OCI-LY3 (cell line): ENCODE measurements around the gene MARCOL.

ENCODE experiments used
- H2AFZ ChIP-seq: fragments of 200-600, 300-600 bp; shearing (Covaris generic); 2 replicates; pipeline ENCODE4 v1.6.0; 2014; ENCODE audit warnings: antibody characterized with exemption, low read depth, low read length
- H3K27ac ChIP-seq: fragments of 200-600, 300-600 bp; sonication (generic); 2 replicates; pipeline ENCODE4 v1.5.1; 2014; ENCODE audit warnings: mild to moderate bottlenecking, low read length, moderate library complexity, mixed read lengths
- H3K27me3 ChIP-seq: fragments of 200-600, 300-600 bp; sonication (generic); 2 replicates; pipeline ENCODE4 v1.6.1; 2014; ENCODE audit warnings: low read depth, low read length, mixed read lengths
- H3K36me3 ChIP-seq: fragments of 200-600, 300-600 bp; sonication (generic); replicated peaks from 2 replicates; pipeline ENCODE3; 2014; ENCODE audit warnings: low read depth, low read length, mixed read lengths
- H3K4me1 ChIP-seq: fragments of 300-600, 200-600 bp; sonication (generic); 2 replicates; pipeline ENCODE4 v1.6.1; 2014; ENCODE audit warnings: low read length, mixed read lengths
- H3K4me2 ChIP-seq: fragments of 200-600, 300-600 bp; sonication (generic); 2 replicates; pipeline ENCODE4 v1.6.1; 2014; ENCODE audit warnings: low read length, mixed read lengths
- H3K4me3 ChIP-seq: fragments of 300-600, 200-600 bp; sonication (generic); 2 replicates; pipeline ENCODE4 v1.5.1; 2014; ENCODE audit warnings: antibody characterized with exemption, mild to moderate bottlenecking, low read length, moderate library complexity
- H3K79me2 ChIP-seq: fragments of 300-600, 200-600 bp; shearing (Covaris generic); 2 replicates; pipeline ENCODE4 v1.6.1; 2014; ENCODE audit warnings: mild to moderate bottlenecking, low read length, mixed read lengths
- H3K9ac ChIP-seq: fragments of 300-600, 200-600 bp; shearing (Covaris generic); 2 replicates; pipeline ENCODE4 v1.6.0; 2014; ENCODE audit warnings: mild to moderate bottlenecking, low read length, moderate library complexity
- H3K9me3 ChIP-seq: fragments of 200-600, 300-600 bp; shearing (Covaris generic); 2 replicates; pipeline ENCODE4 v1.6.1; 2014; ENCODE audit warnings: low read length, mixed read lengths; ENCODE audit not compliant: insufficient read depth
- H4K20me1 ChIP-seq: fragments of 200-600, 300-600 bp; sonication (generic); 2 replicates; pipeline ENCODE4 v1.6.1; 2016; ENCODE audit warnings: low read length, mixed read lengths; ENCODE audit not compliant: insufficient read depth
- CTCF ChIP-seq: fragments of 200-600, 300-600 bp; sonication (generic); IDR thresholded peaks from 2 replicates; pipeline ENCODE4 v1.5.1; 2014; ENCODE audit warnings: antibody characterized with exemption, low read length, low read depth
- EZH2phosphoT487 ChIP-seq: fragments of 200-600 bp; shearing (Covaris generic); IDR thresholded peaks from 2 replicates; pipeline ENCODE4 v1.6.1; 2018; ENCODE audit warnings: antibody characterized with exemption, mixed run types, low read depth

Gene MARCOL

DNA sequence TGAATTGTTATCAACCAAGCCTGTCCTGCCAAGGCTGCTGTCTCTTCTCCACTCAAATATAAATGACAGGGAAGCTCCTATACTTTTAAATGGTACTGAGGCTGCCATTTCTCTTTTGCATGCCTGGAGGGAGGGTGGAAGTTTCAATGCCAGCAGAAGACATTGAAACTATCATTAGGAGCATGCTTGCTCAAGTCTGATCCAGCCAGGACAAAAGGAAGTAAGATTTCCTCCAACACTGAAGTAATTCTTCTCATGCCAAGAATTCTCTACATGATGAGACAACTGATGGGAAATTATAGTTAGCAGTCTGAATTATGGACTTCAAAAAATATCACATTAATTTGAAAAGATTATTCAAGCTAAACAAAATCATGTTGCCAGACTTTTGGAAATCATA is 30.1 kb upstream of the MARCOL start:
- TF ChIP-seq EZH2phosphoT487: no peak
- no peak for TF ChIP-seq CTCF
- Histone ChIP-seq H3K9me3 (no peaks in the 10 kb centered on the region), H3K4me3 (no peak overlapping the region), H3K4me1 (no peaks in the 10 kb centered on the region), H3K27me3 (no peaks in the 10 kb centered on the region), H3K36me3 (no peaks in the 10 kb centered on the region), H3K9ac (no peak overlapping the region), H2AFZ (no peak overlapping the region), H3K79me2 (no peaks in the 10 kb centered on the region), H4K20me1 (no peaks in the 10 kb centered on the region), H3K27ac (no peak overlapping the region), H3K4me2 (no peak overlapping the region)

GRCh38 chr5:148209151-148209770 is 29.1 kb upstream of the MARCOL start:
- no peak overlapping the region for H3K27ac ChIP-seq
- no peaks in the 10 kb centered on the region for H3K79me2 ChIP-seq
- H3K36me3 ChIP-seq: no peaks in the 10 kb centered on the region
- no peaks in the 10 kb centered on the region for H3K27me3 ChIP-seq
- no peak overlapping the region for H3K4me2 ChIP-seq
- no peaks in the 10 kb centered on the region for H3K4me1 ChIP-seq
- TF ChIP-seq EZH2phosphoT487 (no peak), CTCF (no peak)
- H3K9me3 ChIP-seq: no peaks in the 10 kb centered on the region
- H2AFZ ChIP-seq: no peak overlapping the region
- H4K20me1 ChIP-seq: no peaks in the 10 kb centered on the region
- H3K9ac ChIP-seq: no peak overlapping the region
- H3K4me3 ChIP-seq: no peak overlapping the region

DNA sequence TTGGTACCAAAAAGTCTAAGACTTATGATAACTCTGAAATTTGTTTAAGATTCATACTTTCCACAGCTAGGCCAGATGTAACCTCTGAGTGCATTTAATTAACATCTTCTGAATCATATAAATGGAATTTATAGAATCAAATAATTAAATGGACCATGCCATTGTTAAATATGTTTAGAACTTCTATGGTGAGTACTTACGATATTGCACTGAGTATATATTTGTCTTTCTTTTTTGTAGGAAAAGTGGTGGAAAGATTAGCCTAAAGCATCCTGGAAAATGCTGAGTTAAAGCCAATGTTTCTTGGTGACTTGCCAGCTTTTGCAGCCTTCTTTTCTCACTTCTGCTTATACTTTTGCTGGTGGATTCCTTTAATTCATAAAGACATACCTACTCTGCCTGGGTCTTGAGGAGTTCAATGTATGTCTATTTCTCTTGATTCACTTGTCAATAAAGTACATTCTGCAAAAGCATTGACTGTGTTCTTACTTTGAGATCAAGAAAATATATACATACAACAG is 23.6 kb upstream of the MARCOL start:
- no peak overlapping the region for H3K9ac ChIP-seq
- H3K79me2 ChIP-seq: no peaks in the 10 kb centered on the region
- no peaks in the 10 kb centered on the region for H4K20me1 ChIP-seq
- no peak overlapping the region for H3K4me3 ChIP-seq
- H3K4me2 ChIP-seq: no peak overlapping the region
- no peaks in the 10 kb centered on the region for H3K27me3 ChIP-seq
- no peaks in the 10 kb centered on the region for H3K9me3 ChIP-seq
- no peaks in the 10 kb centered on the region for H3K36me3 ChIP-seq
- no peak overlapping the region for H3K27ac ChIP-seq
- TF ChIP-seq CTCF (no peak), EZH2phosphoT487 (no peak)
- no peak overlapping the region for H2AFZ ChIP-seq
- no peaks in the 10 kb centered on the region for H3K4me1 ChIP-seq

DNA sequence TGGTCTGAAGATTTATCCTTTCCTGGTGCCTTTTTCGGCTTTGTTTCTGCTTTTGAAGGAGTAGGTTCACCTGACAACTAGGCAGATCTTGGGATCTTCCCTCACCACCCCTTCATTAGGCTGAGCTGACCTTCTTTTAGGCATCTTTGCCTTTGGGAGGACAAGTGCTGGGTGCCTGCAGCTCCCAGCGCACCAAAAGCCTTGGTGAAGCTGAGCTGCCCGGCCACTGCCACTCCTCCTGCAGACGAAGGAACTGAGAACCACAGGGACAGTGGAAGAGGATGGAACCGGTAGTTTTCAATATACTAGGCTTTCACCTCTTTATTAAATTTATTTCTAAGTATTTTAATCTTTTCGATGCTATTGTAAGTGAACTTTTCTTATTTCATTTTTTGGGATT is 16.8 kb upstream of the MARCOL start:
- no peaks in the 10 kb centered on the region for H4K20me1 ChIP-seq
- no peak for TF ChIP-seq CTCF
- no peak for TF ChIP-seq EZH2phosphoT487
- no peak overlapping the region for H3K4me3 ChIP-seq
- H3K27me3 ChIP-seq: no peaks in the 10 kb centered on the region
- no peaks in the 10 kb centered on the region for H3K79me2 ChIP-seq
- H3K9me3 ChIP-seq: no peaks in the 10 kb centered on the region
- no peak overlapping the region for H3K4me2 ChIP-seq
- H3K36me3 ChIP-seq: no peaks in the 10 kb centered on the region
- no peak overlapping the region for H3K27ac ChIP-seq
- no peak overlapping the region for H2AFZ ChIP-seq
- H3K9ac ChIP-seq: no peak overlapping the region
- no peaks in the 10 kb centered on the region for H3K4me1 ChIP-seq
